Measurements from ENCODE around the gene SPG11.

DNA sequence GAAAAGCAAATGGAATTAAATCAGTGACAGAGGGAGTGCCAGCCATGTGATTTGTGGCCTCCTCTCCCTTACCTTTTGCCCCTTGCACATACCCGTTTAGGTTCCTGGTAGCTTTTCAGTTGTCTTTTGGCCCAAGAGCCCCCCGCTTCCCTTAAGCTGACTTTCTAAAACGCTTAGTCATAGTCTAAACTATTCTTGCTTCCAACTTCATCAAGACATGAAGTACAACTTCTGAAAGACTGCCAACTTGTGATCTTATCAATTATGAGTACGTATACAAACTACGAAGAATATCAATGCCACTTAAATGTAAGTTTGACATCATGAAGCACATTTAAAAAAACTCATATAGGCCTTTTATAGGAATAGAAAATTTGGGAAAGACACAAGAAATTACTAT is 64.6 kb downstream of the SPG11 start:
- TF ChIP-seq ZNF274 (IDR thresholded peaks at IDR 0.05; ENCODE audit: low read depth, low read length), result no peak
- no peak for TF ChIP-seq YY1 (IDR thresholded peaks at IDR 0.05; ENCODE audit: insufficient read depth, insufficient read length)
- TF ChIP-seq SUZ12 (IDR thresholded peaks at IDR 0.05; ENCODE audit: extremely low read depth, insufficient read depth, insufficient read length), result no peak

Measured in NT2/D1 (cell line).